ENCODE measurements around the gene B4GALT5.

B4GALT5 gene

GRCh38 chr20:49685161-49685601, 28.5 kb downstream of the B4GALT5 start:
- Histone ChIP-seq H3K27me3 (no peaks in the 10 kb centered on the region), H3K4me1 (peaks cover 32% of the 10 kb centered on the region), H3K4me3 (ENCODE audit: low read depth, low read length) (no peak overlapping the region), H3K9me3 (no peaks in the 10 kb centered on the region), H3K36me3 (no peaks in the 10 kb centered on the region; the same call in none of the 2 replicates)
- DNase-seq: no peak
- no peak for TF ChIP-seq CTCF (IDR thresholded peaks at IDR 0.05; ENCODE audit: low read depth, low read length)

GRCh38 chr20:49684335-49684997, 29.2 kb downstream of the B4GALT5 start:
- no peaks in the 10 kb centered on the region for H3K27me3 ChIP-seq
- peaks cover 35% of the 10 kb centered on the region for H3K4me1 ChIP-seq
- DNase-seq: no peak

GRCh38 chr20:49682798-49683197, 30.9 kb downstream of the B4GALT5 start:
- Histone ChIP-seq H3K36me3 (no peaks in the 10 kb centered on the region; the same call in 1 of the 2 replicates), H3K27me3 (no peaks in the 10 kb centered on the region), H3K4me3 (ENCODE audit: low read depth, low read length) (no peak overlapping the region), H3K4me1 (peaks cover 31% of the 10 kb centered on the region), H3K9me3 (no peaks in the 10 kb centered on the region)
- TF ChIP-seq CTCF (IDR thresholded peaks at IDR 0.05; ENCODE audit: low read depth, low read length): no peak
- no peak for DNase-seq

More at GRCh38 chr20:49684335-49684997, 29.2 kb downstream of the B4GALT5 start:
- Histone ChIP-seq H3K9me3 (no peaks in the 10 kb centered on the region), H3K36me3 (no peaks in the 10 kb centered on the region; the same call in none of the 2 replicates), H3K4me3 (ENCODE audit: low read depth, low read length) (no peak overlapping the region)
- no peak for TF ChIP-seq CTCF (IDR thresholded peaks at IDR 0.05; ENCODE audit: low read depth, low read length)

- Histone ChIP-seq H3K36me3 (no peaks in the 10 kb centered on the region; the same call in 1 of the 2 replicates), H3K4me3 (ENCODE audit: low read depth, low read length) (no peak overlapping the region), H3K4me1 (peaks cover 33% of the 10 kb centered on the region), H3K9me3 (no peaks in the 10 kb centered on the region), H3K27me3 (no peaks in the 10 kb centered on the region)
- TF ChIP-seq CTCF (IDR thresholded peaks at IDR 0.05; ENCODE audit: low read depth, low read length): no peak
- no peak for DNase-seq
Observed at GRCh38 chr20:49682278-49682677, 31.4 kb downstream of the B4GALT5 start.

- Histone ChIP-seq H3K4me3 (ENCODE audit: low read depth, low read length) (no peak overlapping the region), H3K27me3 (no peaks in the 10 kb centered on the region), H3K4me1 (peaks cover 34% of the 10 kb centered on the region), H3K36me3 (no peaks in the 10 kb centered on the region; the same call in 1 of the 2 replicates), H3K9me3 (no peaks in the 10 kb centered on the region)
- DNase-seq: no peak
- TF ChIP-seq CTCF (IDR thresholded peaks at IDR 0.05; ENCODE audit: low read depth, low read length): no peak
Observed at GRCh38 chr20:49681850-49682216, 31.8 kb downstream of the B4GALT5 start.

- DNase-seq: no peak
- Histone ChIP-seq H3K4me3 (ENCODE audit: low read depth, low read length) (no peak overlapping the region), H3K9me3 (no peaks in the 10 kb centered on the region), H3K36me3 (no peaks in the 10 kb centered on the region; the same call in 1 of the 2 replicates), H3K4me1 (peaks cover 40% of the 10 kb centered on the region), H3K27me3 (no peaks in the 10 kb centered on the region)
- TF ChIP-seq CTCF (IDR thresholded peaks at IDR 0.05; ENCODE audit: low read depth, low read length): no peak
Observed at GRCh38 chr20:49680484-49680883, 33.2 kb downstream of the B4GALT5 start.

All from BE2C (cell line).